Measurements from ENCODE around the gene CCP110.

DNA sequence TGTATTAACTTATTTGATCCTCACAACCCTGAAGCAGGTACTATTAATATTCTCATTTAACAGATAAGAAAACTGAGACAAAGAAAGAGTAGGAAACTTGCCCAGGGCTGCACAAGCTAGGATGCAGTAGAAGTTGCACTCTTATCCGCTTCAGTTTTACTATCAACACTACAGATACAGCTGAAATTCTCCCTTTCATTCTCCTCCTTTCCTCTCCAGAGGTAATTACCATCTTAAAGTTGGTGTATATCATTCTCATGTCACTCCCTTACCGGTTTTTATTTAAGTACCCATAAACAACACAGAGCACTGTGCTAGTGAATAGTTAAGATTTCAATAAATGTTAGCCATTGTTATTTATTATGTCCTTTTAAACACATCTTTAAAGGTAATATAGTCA lies 5.4 kb upstream of the CCP110 start:
- TF ChIP-seq POLR2AphosphoS5 (IDR thresholded peaks at IDR 0.05; ENCODE audit: low read depth, low read length) = no peak
- no peak for TF ChIP-seq POLR2A (IDR thresholded peaks at IDR 0.05; ENCODE audit: low read depth, low read length)
